ENCODE measurements around the gene ENTPD3. TPM values are rescaled to one million over a fixed set of nuclear protein-coding genes. Genes with fewer than 3 reads are reported as not detected.

ENTPD3 gene
- polyA plus RNA-seq, 1 donor (not counting 4 experiments of a cell fraction or from before 2014, with no cell fraction given): 12.9 TPM

DNA sequence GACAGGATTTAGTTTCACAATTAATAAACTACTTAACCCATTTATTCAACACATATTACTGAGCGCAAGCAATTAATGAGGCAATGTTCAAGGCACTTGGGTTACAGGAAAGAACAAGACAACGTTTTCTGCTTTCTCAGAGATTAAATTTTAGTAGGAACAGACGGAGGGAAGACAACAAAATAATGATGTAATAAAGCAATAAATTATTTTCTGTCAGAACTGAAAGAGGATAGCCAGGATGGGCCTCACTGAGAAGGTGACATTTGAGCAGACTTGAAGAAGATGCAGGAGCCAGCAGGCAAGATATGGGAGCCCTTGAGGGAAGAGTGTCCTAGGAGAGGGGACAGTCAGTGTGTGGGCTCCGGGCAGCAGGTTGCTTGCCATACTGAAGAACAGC lies 58.9 kb downstream of the ENTPD3 start:
- TF ChIP-seq EZH2 (IDR thresholded peaks at IDR 0.05; ENCODE audit: low read length): no peak
- TF ChIP-seq, protein P1, sequence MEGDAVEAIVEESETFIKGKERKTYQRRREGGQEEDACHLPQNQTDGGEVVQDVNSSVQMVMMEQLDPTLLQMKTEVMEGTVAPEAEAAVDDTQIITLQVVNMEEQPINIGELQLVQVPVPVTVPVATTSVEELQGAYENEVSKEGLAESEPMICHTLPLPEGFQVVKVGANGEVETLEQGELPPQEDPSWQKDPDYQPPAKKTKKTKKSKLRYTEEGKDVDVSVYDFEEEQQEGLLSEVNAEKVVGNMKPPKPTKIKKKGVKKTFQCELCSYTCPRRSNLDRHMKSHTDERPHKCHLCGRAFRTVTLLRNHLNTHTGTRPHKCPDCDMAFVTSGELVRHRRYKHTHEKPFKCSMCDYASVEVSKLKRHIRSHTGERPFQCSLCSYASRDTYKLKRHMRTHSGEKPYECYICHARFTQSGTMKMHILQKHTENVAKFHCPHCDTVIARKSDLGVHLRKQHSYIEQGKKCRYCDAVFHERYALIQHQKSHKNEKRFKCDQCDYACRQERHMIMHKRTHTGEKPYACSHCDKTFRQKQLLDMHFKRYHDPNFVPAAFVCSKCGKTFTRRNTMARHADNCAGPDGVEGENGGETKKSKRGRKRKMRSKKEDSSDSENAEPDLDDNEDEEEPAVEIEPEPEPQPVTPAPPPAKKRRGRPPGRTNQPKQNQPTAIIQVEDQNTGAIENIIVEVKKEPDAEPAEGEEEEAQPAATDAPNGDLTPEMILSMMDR (optimal IDR thresholded peaks at IDR 0.05 in 1 of 3, IDR thresholded peaks at IDR 0.05 in 1 of 3, conservative IDR thresholded peaks at IDR 0.05 in 1 of 3; ENCODE audit: extremely low read depth in 1 of 3, insufficient read depth in 2 of 3, low read length in 3 of 3): no peak
- dilution Hi-C loops (cut with MboI; ENCODE audit: extremely low pct_ligation_motif_present, low sequenced_read_pairs): no loop called here
- no peak for FAIRE-seq
- DNase-seq (ENCODE audit: low read depth, low spot score): no peak
- Histone ChIP-seq H3K79me2 (ENCODE audit: control insufficient read depth, insufficient read depth, low read length) (no peaks in the 10 kb centered on the region), H4K20me1 (ENCODE audit: control insufficient read depth, extremely low read depth, insufficient read depth, low read length) (no peaks in the 10 kb centered on the region), H3K4me1 (ENCODE audit: control insufficient read depth, extremely low read depth, insufficient read depth, low read length) (peaks cover 6% of the 10 kb centered on the region), H3K4me2 (ENCODE audit: control insufficient read depth, extremely low read depth, insufficient read depth, low read depth, low read length) (no peak overlapping the region), H3K4me3 (ENCODE audit: control insufficient read depth in 2 of 3, extremely low read depth in 1 of 3, insufficient read depth in 2 of 3, low read depth in 1 of 3, low read length in 3 of 3) (no peak overlapping the region), H3K36me3 (ENCODE audit: control insufficient read depth in 2 of 2, extremely low read depth in 1 of 2, insufficient read depth in 2 of 2, low read length in 2 of 2) (no peaks in the 10 kb centered on the region), H2AFZ (ENCODE audit: control insufficient read depth, low read length) (no peak overlapping the region), H3K9me1 (ENCODE audit: control insufficient read depth, extremely low read depth, insufficient read depth, low read length) (no peaks in the 10 kb centered on the region), H3K9ac (ENCODE audit: control insufficient read depth, extremely low read depth, insufficient read depth, low read length) (no peak overlapping the region), H3K27me3 (ENCODE audit: control insufficient read depth, extremely low read depth, insufficient read depth, low read length) (no peaks in the 10 kb centered on the region), H3K9me3 (ENCODE audit: control insufficient read depth, low read depth, low read length) (no peaks in the 10 kb centered on the region), H3K27ac (ENCODE audit: control insufficient read depth, insufficient read depth, low read length) (no peak overlapping the region)

DNA sequence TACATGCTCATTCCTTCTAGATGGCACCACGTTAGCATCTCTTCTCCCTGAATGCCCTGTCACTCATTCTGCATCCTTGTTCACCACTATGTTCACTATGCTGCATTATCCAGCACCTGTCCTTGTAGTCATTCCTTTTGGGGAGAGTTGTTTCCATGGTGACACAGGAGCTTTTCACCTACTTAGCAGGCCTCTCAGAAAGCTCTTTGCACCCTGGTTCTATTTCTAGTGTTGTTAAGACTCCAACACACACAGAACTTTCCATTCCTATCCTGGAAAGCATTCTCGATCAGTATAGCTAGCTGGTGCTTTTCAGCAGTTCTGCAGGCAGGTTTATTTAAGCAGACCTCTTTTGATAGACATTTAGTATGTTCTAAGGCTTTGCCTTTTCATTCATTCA lies 63.5 kb downstream of the ENTPD3 start:
- Histone ChIP-seq H3K4me3 (ENCODE audit: control insufficient read depth in 2 of 3, extremely low read depth in 1 of 3, insufficient read depth in 2 of 3, low read depth in 1 of 3, low read length in 3 of 3) (no peak overlapping the region), H3K4me2 (ENCODE audit: control insufficient read depth, extremely low read depth, insufficient read depth, low read depth, low read length) (no peak overlapping the region), H3K9me3 (ENCODE audit: control insufficient read depth, low read depth, low read length) (no peaks in the 10 kb centered on the region), H3K4me1 (ENCODE audit: control insufficient read depth, extremely low read depth, insufficient read depth, low read length) (peaks cover 17% of the 10 kb centered on the region), H3K27ac (ENCODE audit: control insufficient read depth, insufficient read depth, low read length) (no peak overlapping the region), H3K79me2 (ENCODE audit: control insufficient read depth, insufficient read depth, low read length) (no peaks in the 10 kb centered on the region), H3K9ac (ENCODE audit: control insufficient read depth, extremely low read depth, insufficient read depth, low read length) (no peak overlapping the region), H3K36me3 (ENCODE audit: control insufficient read depth in 2 of 2, extremely low read depth in 1 of 2, insufficient read depth in 2 of 2, low read length in 2 of 2) (no peaks in the 10 kb centered on the region), H3K27me3 (ENCODE audit: control insufficient read depth, extremely low read depth, insufficient read depth, low read length) (no peaks in the 10 kb centered on the region), H2AFZ (ENCODE audit: control insufficient read depth, low read length) (no peak overlapping the region), H4K20me1 (ENCODE audit: control insufficient read depth, extremely low read depth, insufficient read depth, low read length) (no peaks in the 10 kb centered on the region), H3K9me1 (ENCODE audit: control insufficient read depth, extremely low read depth, insufficient read depth, low read length) (no peaks in the 10 kb centered on the region)
- TF ChIP-seq EZH2 (IDR thresholded peaks at IDR 0.05; ENCODE audit: low read length): no peak
- TF ChIP-seq, protein P1 (optimal IDR thresholded peaks at IDR 0.05 in 1 of 3, IDR thresholded peaks at IDR 0.05 in 1 of 3, conservative IDR thresholded peaks at IDR 0.05 in 1 of 3; ENCODE audit: extremely low read depth in 1 of 3, insufficient read depth in 2 of 3, low read length in 3 of 3): no peak
- DNase-seq (ENCODE audit: low read depth, low spot score) (no peak), FAIRE-seq (no peak)
- dilution Hi-C loops (cut with MboI; ENCODE audit: extremely low pct_ligation_motif_present, low sequenced_read_pairs): no loop called here

All from keratinocyte (primary cell).